NCI-H128 (cell line): Measurements from ENCODE around the gene SIN3A.
A peak's percentile ranks its signal among the peaks of the same experiment; 100 is the strongest.
"Not testable (repeated sequence)": the region's sequence is repeated elsewhere in the genome, so short reads cannot be mapped to it uniquely, and the experiment has no call there.

Experiments used
- DNase-seq: peaks from one replicate; lab custom pipeline; 2025; ENCODE audit not compliant: unreplicated experiment; lab: John Stamatoyannopoulos, UW

The SIN3A gene

GRCh38 chr15:75357976-75358673 lies 93.4 kb downstream of the SIN3A start:
- no peak for DNase-seq

DNA sequence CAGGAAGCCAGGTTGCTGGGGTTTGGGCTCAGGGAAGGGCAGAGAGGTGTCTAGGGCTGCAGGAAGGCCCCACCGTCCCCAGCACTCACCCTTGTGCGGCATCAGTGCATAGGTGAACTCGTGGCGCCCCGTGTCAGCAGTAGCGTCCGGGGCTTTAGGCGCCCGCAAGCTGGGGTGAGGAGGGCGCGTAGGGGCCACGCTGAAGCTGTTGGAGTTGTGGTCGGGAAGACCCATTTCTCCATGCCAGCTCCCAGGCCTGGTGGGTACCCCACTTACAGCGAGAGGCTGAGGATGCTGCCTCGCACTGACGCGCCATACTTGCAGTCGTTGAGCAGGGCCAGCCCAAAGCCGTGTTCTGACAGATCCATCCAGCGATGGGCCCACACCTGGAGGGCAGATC lies 95.0 kb downstream of the SIN3A start:
- DNase-seq, result no peak

GRCh38 chr15:75356006-75356405 lies 95.5 kb downstream of the SIN3A start:
- no peak for DNase-seq

GRCh38 chr15:75355369-75355768 lies 96.1 kb downstream of the SIN3A start:
- DNase-seq, result no peak

GRCh38 chr15:75354454-75354853 lies 97.0 kb downstream of the SIN3A start:
- DNase-seq, result no peak

DNA sequence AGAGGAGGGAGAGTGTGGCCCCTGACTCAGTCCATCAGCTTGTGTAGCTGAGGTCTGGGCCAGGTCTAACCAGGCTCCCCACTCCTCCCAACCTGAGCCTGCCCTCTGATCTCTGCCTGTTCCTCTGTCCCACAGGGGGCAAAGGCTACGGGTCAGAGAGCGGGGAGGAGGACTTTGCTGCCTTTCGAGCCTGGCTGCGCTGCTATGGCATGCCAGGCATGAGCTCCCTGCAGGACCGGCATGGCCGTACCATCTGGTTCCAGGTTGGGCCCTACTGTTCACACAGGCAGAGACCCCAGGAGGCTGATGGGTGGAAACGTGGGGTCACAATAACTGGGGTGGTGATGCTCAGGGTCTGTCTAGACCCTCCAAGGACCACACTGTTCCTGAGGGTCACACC lies 97.9 kb downstream of the SIN3A start:
- no peak for DNase-seq

DNA sequence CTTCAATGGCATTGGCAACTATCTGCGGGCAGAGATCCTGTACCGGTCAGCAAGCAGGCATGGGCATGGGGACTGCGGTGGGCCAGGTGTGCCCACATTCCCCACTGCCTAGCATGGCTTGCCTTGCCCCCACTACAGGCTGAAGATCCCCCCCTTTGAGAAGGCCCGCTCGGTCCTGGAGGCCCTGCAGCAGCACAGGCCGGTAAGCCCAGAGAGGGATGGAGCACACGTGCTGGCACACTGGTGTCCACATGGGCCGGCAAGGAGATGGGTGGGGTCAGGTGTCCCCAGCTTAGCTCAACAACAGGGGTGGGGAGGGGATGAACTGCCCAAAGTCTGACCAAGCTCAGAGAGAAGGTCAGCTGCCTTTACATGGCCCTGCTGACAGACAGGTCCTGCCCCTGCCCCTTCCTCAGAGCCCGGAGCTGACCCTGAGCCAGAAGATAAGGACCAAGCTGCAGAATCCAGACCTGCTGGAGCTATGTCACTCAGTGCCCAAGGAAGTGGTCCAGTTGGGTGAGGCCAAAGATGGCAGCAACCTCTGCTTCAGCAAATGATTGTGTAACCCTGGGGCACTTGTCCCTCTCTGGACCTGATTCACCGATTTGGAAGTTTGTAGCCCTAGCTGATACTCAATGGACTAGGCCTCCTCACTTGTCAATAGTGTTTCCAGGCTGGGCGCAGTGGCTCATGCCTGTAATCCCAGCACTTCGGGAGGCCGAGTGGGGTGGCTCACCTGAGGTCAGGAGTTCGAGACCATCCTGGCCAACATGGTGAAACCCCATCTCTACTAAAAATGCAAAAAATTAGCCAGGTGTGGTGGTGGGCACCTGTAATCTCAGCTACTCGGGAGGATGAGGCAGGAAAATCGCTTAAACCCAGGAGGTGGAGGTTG lies 99.1 kb downstream of the SIN3A start:
- no peak for DNase-seq

GRCh38 chr15:75350601-75351361 lies 100.7 kb downstream of the SIN3A start:
- no peak for DNase-seq

DNA sequence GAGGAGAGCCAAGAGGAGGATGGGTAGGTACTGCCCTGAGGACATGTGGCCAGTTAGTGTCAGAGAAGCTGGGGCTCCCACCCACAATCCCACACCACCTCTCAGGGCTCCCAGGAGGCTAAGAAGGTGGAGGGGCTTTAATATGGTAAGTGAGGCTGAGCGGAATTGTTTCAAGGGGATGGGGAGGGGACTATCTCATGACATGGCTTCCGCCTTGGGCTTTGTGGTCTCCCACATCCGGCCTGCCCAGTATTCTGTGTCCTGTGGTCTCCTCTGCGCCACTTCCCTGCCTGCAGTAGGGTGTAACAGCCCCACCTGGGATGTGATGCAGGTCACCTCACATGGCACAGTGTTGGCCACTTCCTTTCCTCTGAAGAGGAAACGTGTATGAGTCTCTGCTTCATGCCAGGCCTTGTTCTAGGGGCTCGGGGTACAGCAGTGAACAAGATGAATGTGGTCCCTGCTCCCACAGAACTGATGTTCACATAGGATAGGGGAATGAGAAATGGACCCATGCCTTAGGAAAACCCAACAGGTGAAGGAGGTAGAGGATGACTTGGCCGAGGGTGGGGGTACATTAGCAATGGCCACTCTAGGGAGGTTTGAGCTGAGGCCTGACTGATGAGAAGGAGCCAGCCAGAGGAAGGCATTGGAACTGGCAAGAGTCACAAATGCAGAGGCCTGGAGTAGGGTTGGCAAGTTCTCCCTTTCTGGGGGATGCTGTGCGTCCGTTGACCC lies 101.5 kb downstream of the SIN3A start:
- DNase-seq, result no peak

DNA sequence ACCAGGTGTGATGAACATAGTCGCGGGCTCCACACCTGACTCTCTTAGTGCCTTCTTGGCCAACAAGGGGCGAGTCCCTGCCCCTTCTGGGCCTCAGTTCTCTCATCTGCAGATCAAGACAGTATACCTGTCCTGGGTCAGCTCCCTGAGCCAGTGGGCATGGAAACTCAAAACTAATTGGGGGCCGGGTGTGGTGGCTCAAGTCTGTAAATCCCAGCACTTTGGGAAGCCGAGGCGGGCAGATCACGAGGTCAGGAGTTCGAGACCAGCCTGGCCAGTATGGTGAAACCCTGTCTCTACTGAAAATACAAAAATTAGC lies 102.2 kb downstream of the SIN3A start:
- not testable (repeated sequence) for DNase-seq

DNA sequence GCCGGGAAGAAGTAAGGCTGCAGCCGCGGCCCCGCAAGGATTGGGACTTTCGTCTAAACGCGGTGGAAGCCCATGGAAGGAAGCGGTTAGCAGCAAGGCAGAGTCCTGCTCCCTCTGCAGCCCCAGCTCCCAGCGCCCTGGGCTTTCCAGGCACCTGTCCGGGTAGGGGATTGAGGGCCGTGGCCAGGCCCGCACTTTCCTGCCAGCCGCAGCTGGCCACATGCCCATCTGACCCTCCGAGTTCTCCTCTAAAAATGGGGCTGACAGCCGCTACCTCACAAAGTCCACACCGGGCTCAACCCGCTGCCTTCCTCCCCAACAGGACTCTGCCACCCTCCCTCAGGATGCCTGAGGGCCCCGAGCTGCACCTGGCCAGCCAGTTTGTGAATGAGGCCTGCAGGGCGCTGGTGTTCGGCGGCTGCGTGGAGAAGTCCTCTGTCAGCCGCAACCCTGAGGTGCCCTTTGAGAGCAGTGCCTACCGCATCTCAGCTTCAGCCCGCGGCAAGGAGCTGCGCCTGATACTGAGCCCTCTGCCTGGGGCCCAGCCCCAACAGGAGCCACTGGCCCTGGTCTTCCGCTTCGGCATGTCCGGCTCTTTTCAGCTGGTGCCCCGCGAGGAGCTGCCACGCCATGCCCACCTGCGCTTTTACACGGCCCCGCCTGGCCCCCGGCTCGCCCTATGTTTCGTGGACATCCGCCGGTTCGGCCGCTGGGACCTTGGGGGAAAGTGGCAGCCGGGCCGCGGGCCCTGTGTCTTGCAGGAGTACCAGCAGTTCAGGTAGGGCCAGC lies 102.7 kb downstream of the SIN3A start:
- DNase-seq, result no peak

DNA sequence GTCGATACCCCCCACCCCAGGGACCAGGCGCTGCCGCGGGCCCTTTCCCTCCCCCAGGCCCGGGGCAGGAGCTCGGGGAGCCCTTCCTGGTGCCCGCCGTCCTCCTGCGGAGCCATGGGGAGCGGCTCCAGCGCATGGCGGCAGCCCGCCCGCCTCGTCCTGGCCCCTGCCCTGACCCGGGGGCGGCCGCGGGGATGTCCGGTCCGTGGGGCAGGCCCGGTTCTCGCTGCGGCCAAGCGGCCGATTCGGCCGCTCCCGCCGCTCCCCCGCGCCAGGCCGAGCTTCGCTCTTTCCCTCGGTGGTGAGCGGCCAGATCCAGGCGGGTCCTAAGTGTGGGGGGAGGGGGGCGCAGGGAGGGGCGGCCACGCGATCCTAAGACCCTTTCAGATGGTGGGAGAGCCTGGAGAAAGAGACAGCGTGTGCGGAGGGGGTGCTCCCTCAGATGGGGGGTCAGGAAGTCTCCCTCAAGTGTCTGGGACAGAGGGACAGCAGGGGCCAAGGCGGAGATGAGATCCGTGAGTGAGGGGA lies 103.4 kb downstream of the SIN3A start:
- no peak for DNase-seq

- no peak for DNase-seq
These were observed 104.1 kb downstream of the SIN3A start for GRCh38 chr15:75347222-75348033.

- DNase-seq, result peak; percentile 3
These were observed 104.7 kb downstream of the SIN3A start, which contains the start of gene NEIL1 for GRCh38 chr15:75346796-75347221. Gene NEIL1, plus strand, starts transcription at chr15:75347039. Its CDS starts 1,867 bp downstream, at chr15:75348906.

- DNase-seq, result not testable (repeated sequence)
These were observed 107.5 kb downstream of the SIN3A start for GRCh38 chr15:75343953-75344352.

DNA sequence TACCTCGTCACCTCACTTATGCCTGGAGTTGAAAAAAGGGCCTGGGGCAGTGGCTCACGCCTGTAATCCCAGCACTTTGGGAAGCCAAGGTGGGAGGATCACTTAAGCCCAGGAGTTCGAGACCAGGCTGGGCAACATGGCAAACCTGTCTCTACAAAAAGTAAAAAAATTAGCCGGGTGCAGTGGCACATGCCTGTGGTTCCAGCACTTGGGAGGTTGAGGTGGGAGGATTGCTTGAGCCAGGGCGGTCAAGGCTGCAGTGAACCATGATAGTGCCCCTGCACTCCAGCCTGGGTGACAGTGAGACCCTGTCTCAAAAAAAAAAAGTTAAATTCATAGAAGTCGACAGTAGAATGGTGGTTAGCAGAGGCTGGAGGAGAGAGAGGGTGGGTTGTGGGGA lies 109.3 kb downstream of the SIN3A start:
- no peak for DNase-seq

- DNase-seq, result no peak
These were observed 111.8 kb downstream of the SIN3A start for GRCh38 chr15:75339531-75340240.

DNA sequence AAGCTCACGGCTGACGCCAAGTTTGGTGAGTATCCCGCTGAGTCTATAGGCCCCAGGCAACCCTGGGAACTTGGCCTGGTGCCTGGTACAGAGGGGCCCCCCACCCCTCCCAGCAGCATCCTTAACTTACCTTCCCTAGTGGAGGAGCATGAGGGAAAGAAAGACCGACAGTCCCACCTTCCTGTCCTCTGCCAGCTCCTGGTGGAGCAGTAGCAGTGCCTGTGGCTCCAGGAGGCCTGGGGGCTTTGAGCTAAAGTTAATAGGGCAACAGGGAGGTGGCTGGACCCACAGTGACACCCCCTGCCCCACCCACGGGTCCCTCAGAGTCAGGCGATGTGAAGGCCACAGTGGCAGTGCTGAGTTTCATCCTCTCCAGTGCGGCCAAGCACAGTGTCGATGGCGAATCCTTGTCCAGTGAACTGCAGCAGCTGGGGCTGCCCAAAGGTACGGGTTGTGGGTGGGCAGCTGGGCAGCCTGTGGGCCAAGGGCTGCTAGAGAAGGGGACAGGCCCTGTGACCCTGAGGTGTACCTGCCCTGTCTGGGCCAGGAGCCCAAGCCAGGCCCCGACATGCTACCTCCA lies 112.7 kb downstream of the SIN3A start:
- DNase-seq, result no peak
